DOHH2 (cell line): ENCODE data around the gene MAP3K9.

Source experiments
- H3F3A ChIP-seq: fragments of 200-600 bp; sonication (generic), shearing (Covaris generic); 2 replicates; pipeline ENCODE4 v1.6.0; 2016; ENCODE audit warnings: antibody characterized with exemption, mild to moderate bottlenecking; ENCODE audit not compliant: control insufficient read depth, insufficient read depth
- H3K27ac ChIP-seq: fragments of 200-600 bp; sonication (generic); 2 replicates; pipeline ENCODE4 v1.5.1; 2014; ENCODE audit warnings: low read depth, mild to moderate bottlenecking, low read length, moderate library complexity
- H3K27me3 ChIP-seq: fragments of 200-600 bp; sonication (generic); 2 replicates; pipeline ENCODE4 v1.6.1; 2014; ENCODE audit warnings: mild to moderate bottlenecking, low read length, mixed read lengths; ENCODE audit not compliant: control insufficient read depth
- H3K36me3 ChIP-seq: fragments of 200-600 bp; sonication (generic); 2 replicates; pipeline ENCODE4 v1.6.1; 2014; ENCODE audit warnings: mild to moderate bottlenecking, low read length, moderate library complexity, mixed read lengths; ENCODE audit not compliant: control insufficient read depth
- H3K4me1 ChIP-seq: fragments of 200-600 bp; sonication (generic); 2 replicates; pipeline ENCODE4 v1.6.1; 2014; ENCODE audit warnings: mild to moderate bottlenecking, low read length, mixed read lengths; ENCODE audit not compliant: control insufficient read depth
- H3K4me2 ChIP-seq: fragments of 200-600 bp; sonication (generic); 2 replicates; pipeline ENCODE4 v1.6.0; 2014; ENCODE audit warnings: mild to moderate bottlenecking, low read length, moderate library complexity
- H3K4me3 ChIP-seq: fragments of 200-600 bp; sonication (generic); 2 replicates; pipeline ENCODE4 v1.5.1; 2014; ENCODE audit warnings: mild to moderate bottlenecking, low read length, mixed read lengths
- H3K79me2 ChIP-seq: fragments of 200-600 bp; sonication (generic); 2 replicates; pipeline ENCODE4 v1.6.1; 2014; ENCODE audit warnings: mild to moderate bottlenecking, low read length, mixed read lengths; ENCODE audit not compliant: control insufficient read depth
- H3K9me2 ChIP-seq: fragments of 200-600 bp; sonication (generic); replicated peaks from 2 replicates; pipeline ENCODE4 v1.6.1; 2014; ENCODE audit warnings: mild to moderate bottlenecking, low read length, mixed read lengths; ENCODE audit not compliant: control insufficient read depth
- H3K9me3 ChIP-seq: fragments of 200-600 bp; sonication (generic); 2 replicates; pipeline ENCODE4 v1.6.1; 2014; ENCODE audit warnings: antibody characterized with exemption, low read length, mixed read lengths; ENCODE audit not compliant: control insufficient read depth, insufficient read depth
- H4K20me1 ChIP-seq: fragments of 200-600 bp; sonication (generic); 2 replicates; pipeline ENCODE4 v1.6.0; 2014; ENCODE audit warnings: low read depth, mild to moderate bottlenecking, antibody characterized with exemption, low read length, moderate library complexity; ENCODE audit not compliant: control insufficient read depth, insufficient read depth
- CTCF ChIP-seq: fragments of 200-600 bp; sonication (generic); IDR thresholded peaks from one replicate; pipeline ENCODE4 v1.5.1; 2014; ENCODE audit warnings: antibody characterized with exemption, mild to moderate bottlenecking, low read depth, low read length; ENCODE audit not compliant: poor library complexity, severe bottlenecking
- EZH2phosphoT487 ChIP-seq: fragments of 200-600 bp; sonication (generic); IDR thresholded peaks from 2 replicates; pipeline ENCODE4 v1.6.1; 2017; ENCODE audit warnings: borderline replicate concordance, mild to moderate bottlenecking, antibody characterized with exemption, low read length, moderate library complexity, mixed read lengths

The MAP3K9 gene

GRCh38 chr14:70723276-70723675 lies 86.0 kb downstream of the MAP3K9 start:
- Histone ChIP-seq H3K4me1 (no peaks in the 10 kb centered on the region), H3K4me2 (no peak overlapping the region), H3F3A (no peaks in the 10 kb centered on the region), H3K27ac (no peak overlapping the region), H3K27me3 (no peaks in the 10 kb centered on the region), H3K9me3 (no peaks in the 10 kb centered on the region), H3K79me2 (no peaks in the 10 kb centered on the region), H3K9me2 (no peaks in the 10 kb centered on the region), H3K4me3 (no peak overlapping the region), H3K36me3 (no peaks in the 10 kb centered on the region), H4K20me1 (no peaks in the 10 kb centered on the region)
- no peak for TF ChIP-seq CTCF

DNA sequence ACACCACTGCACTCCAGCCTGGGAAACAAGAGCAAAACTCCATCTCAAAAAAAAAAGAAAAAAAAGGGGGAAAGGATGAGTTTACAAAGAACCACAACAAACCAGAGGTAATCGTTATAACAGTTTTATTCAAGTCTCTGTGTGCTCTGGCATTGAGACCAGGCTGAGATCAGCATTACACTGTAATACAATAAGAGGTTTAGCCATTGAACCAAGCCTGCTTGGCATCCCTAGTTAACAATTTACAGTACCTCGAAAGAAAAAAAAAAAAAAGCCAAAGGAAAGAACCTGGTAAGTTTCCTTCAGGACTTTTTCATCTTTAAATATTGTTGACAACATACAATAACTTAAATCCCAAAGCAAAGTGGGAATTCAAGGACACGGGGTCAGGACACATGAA lies 86.9 kb downstream of the MAP3K9 start:
- H3K4me1 ChIP-seq = no peaks in the 10 kb centered on the region
- no peak overlapping the region for H3K4me2 ChIP-seq
- H4K20me1 ChIP-seq = no peaks in the 10 kb centered on the region
- H3K79me2 ChIP-seq = no peaks in the 10 kb centered on the region
- H3F3A ChIP-seq = no peaks in the 10 kb centered on the region
- no peaks in the 10 kb centered on the region for H3K36me3 ChIP-seq
- TF ChIP-seq CTCF (no peak), EZH2phosphoT487 (no peak)
- no peak overlapping the region for H3K4me3 ChIP-seq
- H3K27me3 ChIP-seq = no peaks in the 10 kb centered on the region
- no peak overlapping the region for H3K27ac ChIP-seq
- no peaks in the 10 kb centered on the region for H3K9me2 ChIP-seq
- no peaks in the 10 kb centered on the region for H3K9me3 ChIP-seq

DNA sequence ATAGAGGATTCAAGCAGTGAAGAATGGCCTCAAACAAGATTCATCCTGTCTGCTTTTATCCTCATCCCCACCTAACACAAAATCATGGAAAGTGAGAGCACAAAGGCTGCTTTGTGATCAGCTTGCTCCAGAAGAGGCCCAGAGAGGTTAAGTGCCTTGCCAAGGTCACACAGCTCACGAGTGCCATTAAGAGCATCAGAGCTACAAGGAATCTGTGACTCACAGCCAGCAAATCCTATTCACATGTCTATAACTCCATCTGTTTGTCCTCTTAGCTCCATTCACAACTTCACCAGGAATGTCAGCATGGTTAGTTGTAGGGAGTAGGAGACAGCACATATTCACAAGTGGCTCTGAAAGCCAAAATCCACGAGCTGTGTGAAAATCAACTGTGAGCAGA lies 87.8 kb downstream of the MAP3K9 start:
- no peak overlapping the region for H3K27ac ChIP-seq
- H3K9me2 ChIP-seq = no peaks in the 10 kb centered on the region
- no peaks in the 10 kb centered on the region for H3F3A ChIP-seq
- H3K4me1 ChIP-seq = no peaks in the 10 kb centered on the region
- no peak overlapping the region for H3K4me3 ChIP-seq
- H3K79me2 ChIP-seq = no peaks in the 10 kb centered on the region
- TF ChIP-seq EZH2phosphoT487 (no peak), CTCF (no peak)
- no peaks in the 10 kb centered on the region for H3K9me3 ChIP-seq
- no peaks in the 10 kb centered on the region for H3K36me3 ChIP-seq
- no peak overlapping the region for H3K4me2 ChIP-seq
- no peaks in the 10 kb centered on the region for H4K20me1 ChIP-seq
- H3K27me3 ChIP-seq = peaks cover under 1% of the 10 kb centered on the region; the same call in 1 of the 2 replicates
